ENCODE results near the gene PADI6. TPM values are rescaled to one million over a fixed set of nuclear protein-coding genes. Genes with fewer than 3 reads are reported as not detected.
A peak's percentile ranks its signal among the peaks of the same experiment; 100 is the strongest.

PADI6 gene
- total RNA-seq, 1 donor from 2014 or later, result not detected

- H3K4me3 Mint-ChIP-seq, result peak overlapping the region; percentile 97
- H3K27ac Mint-ChIP-seq (ENCODE audit: unreplicated experiment), result no peak overlapping the region
- H3K36me3 Mint-ChIP-seq (ENCODE audit: low read depth), result no peaks in the 10 kb centered on the region
- peaks cover 46% of the 10 kb centered on the region for H3K27me3 Mint-ChIP-seq (ENCODE audit: low read depth)
- peaks cover 27% of the 10 kb centered on the region for H3K4me1 Mint-ChIP-seq
- no peak for TF ChIP-seq CTCF (conservative IDR thresholded peaks at IDR 0.05)
- H3K9me3 Mint-ChIP-seq, result no peaks in the 10 kb centered on the region
- DNase-seq (ENCODE audit: low read depth, low spot score), result no peak
These were observed 69.4 kb downstream of the PADI6 start for GRCh38 chr1:17441265-17441992.

- DNase-seq (ENCODE audit: low read depth, low spot score), result no peak
- Mint-ChIP-seq H3K27ac (ENCODE audit: unreplicated experiment) (no peak overlapping the region), H3K36me3 (ENCODE audit: low read depth) (no peaks in the 10 kb centered on the region), H3K27me3 (ENCODE audit: low read depth) (peaks cover 44% of the 10 kb centered on the region), H3K4me1 (peaks cover 21% of the 10 kb centered on the region), H3K9me3 (no peaks in the 10 kb centered on the region), H3K4me3 (peak overlapping the region; percentile 97)
- TF ChIP-seq CTCF (conservative IDR thresholded peaks at IDR 0.05), result no peak
These were observed 70.0 kb downstream of the PADI6 start for GRCh38 chr1:17441993-17442357.

- Mint-ChIP-seq H3K4me1 (peaks cover 19% of the 10 kb centered on the region), H3K36me3 (ENCODE audit: low read depth) (no peaks in the 10 kb centered on the region), H3K4me3 (peak overlapping the region; percentile 58), H3K9me3 (no peaks in the 10 kb centered on the region), H3K27me3 (ENCODE audit: low read depth) (peaks cover 42% of the 10 kb centered on the region), H3K27ac (ENCODE audit: unreplicated experiment) (no peak overlapping the region)
- no peak for TF ChIP-seq CTCF (conservative IDR thresholded peaks at IDR 0.05)
- DNase-seq (ENCODE audit: low read depth, low spot score), result no peak
These were observed 70.8 kb downstream of the PADI6 start for GRCh38 chr1:17442841-17443240.

- Mint-ChIP-seq H3K4me3 (no peak overlapping the region), H3K27me3 (ENCODE audit: low read depth) (peaks cover 11% of the 10 kb centered on the region), H3K36me3 (ENCODE audit: low read depth) (no peaks in the 10 kb centered on the region), H3K9me3 (no peaks in the 10 kb centered on the region), H3K4me1 (no peaks in the 10 kb centered on the region), H3K27ac (ENCODE audit: unreplicated experiment) (no peak overlapping the region)
- TF ChIP-seq CTCF (conservative IDR thresholded peaks at IDR 0.05), result no peak
- DNase-seq (ENCODE audit: low read depth, low spot score), result no peak
These were observed 75.6 kb downstream of the PADI6 start for GRCh38 chr1:17447501-17447992.

Other genes with a start within 250 kb of the PADI6 start
- not detected in 2 replicates for gene PADI1, start 167.1 kb upstream of the PADI6 start, total RNA-seq
- not detected in 2 replicates for gene PADI3, start 123.1 kb upstream of the PADI6 start, total RNA-seq
- not detected in 2 replicates for gene PADI4, start 64.0 kb upstream of the PADI6 start, total RNA-seq
- 224 and 225 TPM in 2 replicates for gene RCC2, start 67.5 kb downstream of the PADI6 start, total RNA-seq
- 20.4 and 22.2 TPM in 2 replicates for gene ARHGEF10L, start 167.5 kb downstream of the PADI6 start, total RNA-seq